ENCODE data around the gene G2E3.

- no peak for TF ChIP-seq CTCF (IDR thresholded peaks at IDR 0.05)
- TF ChIP-seq ZFX (IDR thresholded peaks at IDR 0.05; ENCODE audit: borderline replicate concordance) = no peak
Observed at GRCh38 chr14:30553311-30553989, 5.5 kb upstream of the G2E3 start.

Measured in 22Rv1 (cell line).